HUES48 (cell line): ENCODE measurements around the gene PLXDC1.
"Not testable (repeated sequence)": the region's sequence is repeated elsewhere in the genome, so short reads cannot be mapped to it uniquely, and the experiment has no call there.

Experiments used
- H3K27ac ChIP-seq: one replicate; pipeline ENCODE4 v1.7.0; 2013; ENCODE audit warnings: low read depth, low read length, inconsistent platforms
- H3K27me3 ChIP-seq: 2 replicates; pipeline ENCODE4 v1.6.1; 2013; ENCODE audit warnings: mild to moderate bottlenecking, low read length; ENCODE audit not compliant: control insufficient read depth, insufficient read depth
- H3K36me3 ChIP-seq: 2 replicates; pipeline ENCODE4 v1.6.1; 2013; ENCODE audit warnings: low read length; ENCODE audit not compliant: control insufficient read depth, insufficient read depth
- H3K4me1 ChIP-seq: 2 replicates; pipeline ENCODE4 v1.6.1; 2013; ENCODE audit warnings: mild to moderate bottlenecking, low read length; ENCODE audit not compliant: control insufficient read depth, insufficient read depth
- H3K4me3 ChIP-seq: 2 replicates; pipeline ENCODE4 v1.5.1; 2013; ENCODE audit warnings: mild to moderate bottlenecking, low read depth, low read length
- H3K9ac ChIP-seq: 2 replicates; pipeline ENCODE4 v1.6.1; 2013; ENCODE audit warnings: mild to moderate bottlenecking, low read depth, low read length, moderate library complexity
- H3K9me3 ChIP-seq: 2 replicates; pipeline ENCODE4 v1.6.1; 2013; ENCODE audit warnings: low read length; ENCODE audit not compliant: control insufficient read depth, insufficient read depth

The PLXDC1 gene

GRCh38 chr17:39063681-39064069 is 87.8 kb downstream of the PLXDC1 start:
- H3K27me3 ChIP-seq = no peaks in the 10 kb centered on the region
- H3K27ac ChIP-seq = peak overlapping the region; percentile 12
- peaks cover 17% of the 10 kb centered on the region for H3K4me1 ChIP-seq
- H3K36me3 ChIP-seq = no peaks in the 10 kb centered on the region
- no peak overlapping the region for H3K4me3 ChIP-seq
- H3K9me3 ChIP-seq = no peaks in the 10 kb centered on the region
- H3K9ac ChIP-seq = no peak overlapping the region

GRCh38 chr17:39062846-39063680 is 88.4 kb downstream of the PLXDC1 start:
- H3K36me3 ChIP-seq = no peaks in the 10 kb centered on the region
- H3K4me1 ChIP-seq = peaks cover 17% of the 10 kb centered on the region
- peak overlapping the region; percentile 12 for H3K27ac ChIP-seq
- no peak overlapping the region for H3K4me3 ChIP-seq
- H3K27me3 ChIP-seq = no peaks in the 10 kb centered on the region
- H3K9ac ChIP-seq = no peak overlapping the region
- no peaks in the 10 kb centered on the region for H3K9me3 ChIP-seq

GRCh38 chr17:39058524-39058923 is 92.9 kb downstream of the PLXDC1 start:
- Histone ChIP-seq H3K9ac (no peak overlapping the region), H3K36me3 (no peaks in the 10 kb centered on the region), H3K4me1 (peaks cover 12% of the 10 kb centered on the region), H3K27ac (no peak overlapping the region), H3K27me3 (no peaks in the 10 kb centered on the region), H3K4me3 (no peak overlapping the region), H3K9me3 (no peaks in the 10 kb centered on the region)

- Histone ChIP-seq H3K9ac (no peak overlapping the region), H3K36me3 (no peaks in the 10 kb centered on the region), H3K4me3 (peak overlapping the region; percentile 91; the same call in 1 of the 2 replicates)
Observed at GRCh38 chr17:39057701-39058206, 93.7 kb downstream of the PLXDC1 start.

GRCh38 chr17:39054111-39054645 is 97.3 kb downstream of the PLXDC1 start:
- Histone ChIP-seq H3K36me3 (no peaks in the 10 kb centered on the region), H3K27ac (no peak overlapping the region), H3K9ac (no peak overlapping the region), H3K9me3 (no peaks in the 10 kb centered on the region), H3K4me3 (no peak overlapping the region), H3K4me1 (peaks cover 3% of the 10 kb centered on the region; the same call in 1 of the 2 replicates), H3K27me3 (no peaks in the 10 kb centered on the region)

More at GRCh38 chr17:39057701-39058206, 93.7 kb downstream of the PLXDC1 start:
- peaks cover 4% of the 10 kb centered on the region for H3K4me1 ChIP-seq
- no peak overlapping the region for H3K27ac ChIP-seq
- no peaks in the 10 kb centered on the region for H3K9me3 ChIP-seq
- no peaks in the 10 kb centered on the region for H3K27me3 ChIP-seq

- H3K9ac ChIP-seq, H3K4me1 ChIP-seq, H3K4me3 ChIP-seq, H3K36me3 ChIP-seq, H3K27ac ChIP-seq, H3K27me3 ChIP-seq: not testable (repeated sequence)
- peaks cover 13% of the 10 kb centered on the region for H3K9me3 ChIP-seq
Observed at GRCh38 chr17:39052423-39052822, 99.0 kb downstream of the PLXDC1 start.

- Histone ChIP-seq H3K36me3 (no peaks in the 10 kb centered on the region), H3K9me3 (peaks cover 26% of the 10 kb centered on the region), H3K4me1 (no peaks in the 10 kb centered on the region), H3K27ac (no peak overlapping the region), H3K27me3 (no peaks in the 10 kb centered on the region), H3K9ac (no peak overlapping the region), H3K4me3 (no peak overlapping the region)
Observed at GRCh38 chr17:39051001-39051585, 100.3 kb downstream of the PLXDC1 start.

- Histone ChIP-seq H3K36me3 (no peaks in the 10 kb centered on the region), H3K9ac (no peak overlapping the region)
Observed at GRCh38 chr17:39045948-39046679, 105.3 kb downstream of the PLXDC1 start.

GRCh38 chr17:39036009-39036408 is 115.4 kb downstream of the PLXDC1 start:
- Histone ChIP-seq H3K27ac (no peak overlapping the region), H3K36me3 (no peaks in the 10 kb centered on the region), H3K9me3 (no peaks in the 10 kb centered on the region)

More at GRCh38 chr17:39045948-39046679, 105.3 kb downstream of the PLXDC1 start:
- no peak overlapping the region for H3K27ac ChIP-seq
- peaks cover 26% of the 10 kb centered on the region for H3K9me3 ChIP-seq
- H3K4me3 ChIP-seq = no peak overlapping the region
- no peaks in the 10 kb centered on the region for H3K27me3 ChIP-seq
- no peaks in the 10 kb centered on the region for H3K4me1 ChIP-seq

GRCh38 chr17:39035578-39035977 is 115.9 kb downstream of the PLXDC1 start:
- H3K36me3 ChIP-seq, H3K9ac ChIP-seq, H3K27ac ChIP-seq, H3K27me3 ChIP-seq, H3K9me3 ChIP-seq, H3K4me3 ChIP-seq, H3K4me1 ChIP-seq: not testable (repeated sequence)

More at GRCh38 chr17:39036009-39036408, 115.4 kb downstream of the PLXDC1 start:
- no peak overlapping the region for H3K4me3 ChIP-seq
- no peak overlapping the region for H3K9ac ChIP-seq
- no peaks in the 10 kb centered on the region for H3K4me1 ChIP-seq
- H3K27me3 ChIP-seq = no peaks in the 10 kb centered on the region
